HL-60 (cell line): Measurements from ENCODE around the gene C17orf67.

Source experiments
- POLR2AphosphoS5 ChIP-seq: IDR thresholded peaks from 2 replicates; pipeline ENCODE4 v1.6.1; 2012; ENCODE audit warnings: low read depth
- SPI1 ChIP-seq: IDR thresholded peaks from 2 replicates; pipeline ENCODE4 v1.6.1; 2012; ENCODE audit warnings: low read depth, mild to moderate bottlenecking, borderline replicate concordance
- TF ChIP-seq, protein P1 (sequence below): IDR thresholded peaks from one replicate; pipeline ENCODE4 v1.5.1; 2011; ENCODE audit warnings: low read length, control low read depth, inconsistent platforms; ENCODE audit not compliant: insufficient read depth

- TF ChIP-seq, protein P1, sequence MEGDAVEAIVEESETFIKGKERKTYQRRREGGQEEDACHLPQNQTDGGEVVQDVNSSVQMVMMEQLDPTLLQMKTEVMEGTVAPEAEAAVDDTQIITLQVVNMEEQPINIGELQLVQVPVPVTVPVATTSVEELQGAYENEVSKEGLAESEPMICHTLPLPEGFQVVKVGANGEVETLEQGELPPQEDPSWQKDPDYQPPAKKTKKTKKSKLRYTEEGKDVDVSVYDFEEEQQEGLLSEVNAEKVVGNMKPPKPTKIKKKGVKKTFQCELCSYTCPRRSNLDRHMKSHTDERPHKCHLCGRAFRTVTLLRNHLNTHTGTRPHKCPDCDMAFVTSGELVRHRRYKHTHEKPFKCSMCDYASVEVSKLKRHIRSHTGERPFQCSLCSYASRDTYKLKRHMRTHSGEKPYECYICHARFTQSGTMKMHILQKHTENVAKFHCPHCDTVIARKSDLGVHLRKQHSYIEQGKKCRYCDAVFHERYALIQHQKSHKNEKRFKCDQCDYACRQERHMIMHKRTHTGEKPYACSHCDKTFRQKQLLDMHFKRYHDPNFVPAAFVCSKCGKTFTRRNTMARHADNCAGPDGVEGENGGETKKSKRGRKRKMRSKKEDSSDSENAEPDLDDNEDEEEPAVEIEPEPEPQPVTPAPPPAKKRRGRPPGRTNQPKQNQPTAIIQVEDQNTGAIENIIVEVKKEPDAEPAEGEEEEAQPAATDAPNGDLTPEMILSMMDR, result no peak
- TF ChIP-seq POLR2AphosphoS5 (no peak), SPI1 (no peak)
Observed at GRCh38 chr17:56817066-56817465, 16.7 kb downstream of the C17orf67 start.
